ENCODE data around the gene CNEP1R1. TPM values are rescaled to one million over a fixed set of nuclear protein-coding genes. Genes with fewer than 3 reads are reported as not detected.
"Not testable (repeated sequence)": the region's sequence is repeated elsewhere in the genome, so short reads cannot be mapped to it uniquely, and the experiment has no call there.

CNEP1R1 gene
- total RNA-seq, 1 experiment from 2014 or later = 22.0 TPM

DNA sequence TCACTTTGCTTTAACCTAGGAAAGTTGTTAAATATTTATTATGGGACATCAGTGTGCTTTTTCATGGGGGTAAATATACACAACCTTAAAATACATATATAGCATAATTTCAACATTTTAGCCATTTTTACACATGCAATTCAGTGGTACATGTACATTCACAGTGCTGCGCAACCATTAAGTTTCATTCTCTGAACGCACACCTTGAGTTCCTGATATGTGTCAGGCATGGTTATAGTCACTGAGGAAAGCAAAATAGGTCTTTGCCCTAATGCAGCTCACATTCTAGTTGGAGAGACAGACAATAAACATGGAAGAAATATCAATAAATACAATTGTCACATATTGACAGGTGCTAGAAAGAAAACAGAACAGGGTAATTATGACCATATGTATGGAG lies 12.8 kb upstream of the CNEP1R1 start:
- Mint-ChIP-seq H3K9me3 (ENCODE audit: unreplicated experiment) (no peaks in the 10 kb centered on the region), H3K27me3 (ENCODE audit: insufficient read depth, unreplicated experiment) (no peaks in the 10 kb centered on the region), H3K4me1 (ENCODE audit: insufficient read depth, unreplicated experiment) (peaks cover 10% of the 10 kb centered on the region), H3K4me3 (ENCODE audit: unreplicated experiment) (no peak overlapping the region), H3K27ac (ENCODE audit: low read depth, unreplicated experiment) (no peak overlapping the region), H3K36me3 (ENCODE audit: insufficient read depth, unreplicated experiment) (no peaks in the 10 kb centered on the region)
- CTCF ChIA-PET = interaction anchor here (0.7 to 2.3 kb wide), 3 partner anchors 9 to 74 kb away, joined by 3 to 22 read pairs (median 3); partner anchors contain the start of gene CNEP1R1
- DNase-seq (ENCODE audit: unreplicated experiment) = no peak
- POLR2A ChIA-PET = no interaction called here
- intact Hi-C loops (cut with micrococcal nuclease) = no loop called here
- no TSS peak for BruUV-seq (replicated peaks)
- TF ChIP-seq, protein P1, sequence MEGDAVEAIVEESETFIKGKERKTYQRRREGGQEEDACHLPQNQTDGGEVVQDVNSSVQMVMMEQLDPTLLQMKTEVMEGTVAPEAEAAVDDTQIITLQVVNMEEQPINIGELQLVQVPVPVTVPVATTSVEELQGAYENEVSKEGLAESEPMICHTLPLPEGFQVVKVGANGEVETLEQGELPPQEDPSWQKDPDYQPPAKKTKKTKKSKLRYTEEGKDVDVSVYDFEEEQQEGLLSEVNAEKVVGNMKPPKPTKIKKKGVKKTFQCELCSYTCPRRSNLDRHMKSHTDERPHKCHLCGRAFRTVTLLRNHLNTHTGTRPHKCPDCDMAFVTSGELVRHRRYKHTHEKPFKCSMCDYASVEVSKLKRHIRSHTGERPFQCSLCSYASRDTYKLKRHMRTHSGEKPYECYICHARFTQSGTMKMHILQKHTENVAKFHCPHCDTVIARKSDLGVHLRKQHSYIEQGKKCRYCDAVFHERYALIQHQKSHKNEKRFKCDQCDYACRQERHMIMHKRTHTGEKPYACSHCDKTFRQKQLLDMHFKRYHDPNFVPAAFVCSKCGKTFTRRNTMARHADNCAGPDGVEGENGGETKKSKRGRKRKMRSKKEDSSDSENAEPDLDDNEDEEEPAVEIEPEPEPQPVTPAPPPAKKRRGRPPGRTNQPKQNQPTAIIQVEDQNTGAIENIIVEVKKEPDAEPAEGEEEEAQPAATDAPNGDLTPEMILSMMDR (IDR thresholded peaks at IDR 0.05; ENCODE audit: unreplicated experiment) = no peak

DNA sequence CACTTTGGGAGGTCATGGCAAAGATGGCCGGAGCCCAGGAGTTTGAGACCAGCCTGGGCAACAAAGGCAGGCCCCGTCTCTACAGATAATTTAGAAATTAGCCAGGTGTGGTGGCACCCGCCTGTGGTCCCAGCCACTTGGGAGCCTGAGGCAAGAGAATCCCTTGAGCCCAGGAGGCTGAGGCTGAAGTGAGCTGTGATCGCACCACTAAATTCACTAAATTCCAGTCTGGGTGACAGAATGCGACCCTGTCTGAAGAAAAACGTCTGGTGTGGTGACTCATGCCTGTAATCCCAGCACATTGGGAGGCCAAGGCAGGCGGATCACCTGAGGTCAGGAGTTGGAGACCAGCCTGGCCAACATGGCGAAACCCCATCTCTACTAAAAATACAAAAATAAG lies 10.8 kb upstream of the CNEP1R1 start:
- intact Hi-C loops (cut with micrococcal nuclease) = not testable (repeated sequence)
- POLR2A ChIA-PET = interaction anchor here (0.6 kb wide), 1 partner anchor 113 kb away, joined by 3 read pairs; no protein-coding TSS in a partner anchor

DNA sequence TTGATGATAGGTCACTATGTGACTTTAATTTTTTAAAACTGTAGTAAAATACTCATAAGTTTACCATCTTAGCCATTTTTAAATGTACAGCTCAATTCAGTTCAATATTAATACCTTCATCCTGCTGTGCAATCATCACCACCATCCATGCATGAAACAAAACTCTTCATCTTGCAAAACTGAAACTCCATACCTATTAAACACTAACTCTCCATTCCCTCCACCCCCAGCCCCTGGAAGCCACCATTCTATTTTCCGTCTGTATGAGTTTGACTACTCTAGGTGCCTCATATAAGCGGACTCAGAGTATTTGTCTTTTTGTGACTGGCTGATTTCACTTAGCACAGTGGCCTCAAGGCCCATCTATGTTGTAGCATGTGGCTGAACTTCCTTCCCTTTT lies 9.4 kb upstream of the CNEP1R1 start:
- intact Hi-C loops (cut with micrococcal nuclease) = no loop called here
- Mint-ChIP-seq H3K4me1 (ENCODE audit: insufficient read depth, unreplicated experiment) (peaks cover 8% of the 10 kb centered on the region), H3K4me3 (ENCODE audit: unreplicated experiment) (no peak overlapping the region), H3K27me3 (ENCODE audit: insufficient read depth, unreplicated experiment) (peaks cover 4% of the 10 kb centered on the region), H3K9me3 (ENCODE audit: unreplicated experiment) (no peaks in the 10 kb centered on the region), H3K36me3 (ENCODE audit: insufficient read depth, unreplicated experiment) (no peaks in the 10 kb centered on the region), H3K27ac (ENCODE audit: low read depth, unreplicated experiment) (no peak overlapping the region)
- no TSS peak for BruUV-seq (replicated peaks)
- CTCF ChIA-PET = interaction anchor here (1.0 kb wide), 1 partner anchor 9 kb away, joined by 8 read pairs; no protein-coding TSS in a partner anchor
- POLR2A ChIA-PET = no interaction called here
- no peak for DNase-seq (ENCODE audit: unreplicated experiment)
- TF ChIP-seq, protein P1 (IDR thresholded peaks at IDR 0.05; ENCODE audit: unreplicated experiment) = no peak

More for the DNA sequence above, 10.8 kb upstream of the CNEP1R1 start:
- BruUV-seq (replicated peaks); H3K4me3 Mint-ChIP-seq (ENCODE audit: unreplicated experiment); H3K36me3 Mint-ChIP-seq (ENCODE audit: insufficient read depth, unreplicated experiment); DNase-seq (ENCODE audit: unreplicated experiment); H3K27me3 Mint-ChIP-seq (ENCODE audit: insufficient read depth, unreplicated experiment); H3K9me3 Mint-ChIP-seq (ENCODE audit: unreplicated experiment); H3K27ac Mint-ChIP-seq (ENCODE audit: low read depth, unreplicated experiment): not testable (repeated sequence)
- peaks cover 10% of the 10 kb centered on the region for H3K4me1 Mint-ChIP-seq (ENCODE audit: insufficient read depth, unreplicated experiment)
- CTCF ChIA-PET = interaction anchor here (0.7 to 1.0 kb wide), 3 partner anchors 10 to 158 kb away, joined by 3 to 6 read pairs (median 4); partner anchors contain the start of genes CNEP1R1 and ZNF423

DNA sequence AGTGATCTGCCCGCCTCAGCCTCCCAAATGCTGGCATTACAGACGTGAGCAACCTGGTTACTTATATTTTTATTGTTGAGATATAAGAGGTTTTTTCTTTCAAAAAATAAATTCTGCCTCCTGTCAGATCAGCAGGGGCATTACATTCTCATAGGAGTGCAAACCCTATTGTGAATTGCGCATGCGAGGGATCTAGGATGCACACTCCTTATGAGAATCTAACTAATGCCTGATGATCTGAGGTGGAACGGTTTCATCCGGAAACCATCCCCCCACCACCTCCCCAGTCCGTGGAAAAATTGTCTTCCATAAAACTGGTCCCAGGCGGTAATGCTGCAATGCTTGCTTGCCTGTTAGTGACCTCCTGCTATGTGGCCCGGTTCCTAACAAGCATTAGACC lies 7.5 kb upstream of the CNEP1R1 start:
- Mint-ChIP-seq H3K9me3 (ENCODE audit: unreplicated experiment) (no peaks in the 10 kb centered on the region), H3K36me3 (ENCODE audit: insufficient read depth, unreplicated experiment) (no peaks in the 10 kb centered on the region), H3K4me1 (ENCODE audit: insufficient read depth, unreplicated experiment) (peaks cover 5% of the 10 kb centered on the region), H3K4me3 (ENCODE audit: unreplicated experiment) (no peak overlapping the region), H3K27ac (ENCODE audit: low read depth, unreplicated experiment) (no peak overlapping the region), H3K27me3 (ENCODE audit: insufficient read depth, unreplicated experiment) (peaks cover 17% of the 10 kb centered on the region)
- ChIA-PET POLR2A (no interaction called here), CTCF (no interaction called here)
- DNase-seq (ENCODE audit: unreplicated experiment) = no peak
- intact Hi-C loops (cut with micrococcal nuclease) = no loop called here
- TF ChIP-seq, protein P1 (IDR thresholded peaks at IDR 0.05; ENCODE audit: unreplicated experiment) = no peak
- BruUV-seq (replicated peaks) = no TSS peak

Data from MCF 10A (cell line).